Upper lobe of left lung (tissue), 6 donors: Measurements from ENCODE around the gene RAVER2. TPM values are rescaled to one million over a fixed set of nuclear protein-coding genes. Genes with fewer than 3 reads are reported as not detected.
"Not testable (repeated sequence)": the region's sequence is repeated elsewhere in the genome, so short reads cannot be mapped to it uniquely, and the experiment has no call there.

Experiments used
- ATAC-seq, 2 donors: fragments of 200-7000 bp; cut with Tn5 transposase; one replicate each; pipeline ENCODE4 v1.9.1; 2022; ENCODE audit warnings: mild to moderate bottlenecking in 2 of 2, moderate library complexity in 2 of 2; ENCODE audit not compliant: low FRiP score in 2 of 2
- DNase-seq, 2 donors: peaks; one replicate each; pipeline ENCODE4 v3.0.0-alpha.2; 2019 to 2020
- H3K27ac ChIP-seq, 4 donors: fragments of 200-600 bp; sonication (generic); one replicate each; pipeline ENCODE4 v1.5.1; 2016 to 2019
- H3K27me3 ChIP-seq, 4 donors: fragments of 200-600 bp; sonication (generic); one replicate each; pipeline ENCODE4 v1.5.1; 2017 to 2019
- H3K36me3 ChIP-seq, 4 donors: fragments of 200-600 bp; sonication (generic); one replicate each; pipeline ENCODE4 v1.5.1; 2016 to 2019
- H3K4me1 ChIP-seq, 4 donors: fragments of 200-600 bp; sonication (generic); one replicate each; pipeline ENCODE4 v1.5.1; 2018 to 2019
- H3K4me3 ChIP-seq, 4 donors: fragments of 200-600 bp; sonication (generic); one replicate each; pipeline ENCODE4 v1.5.1; 2017 to 2019; ENCODE audit warnings: mild to moderate bottlenecking in 2 of 4, moderate library complexity in 1 of 4
- H3K9me3 ChIP-seq, 4 donors: fragments of 200-600 bp; sonication (generic); one replicate each; pipeline ENCODE4 v1.5.1; 2018 to 2019
- EP300 ChIP-seq, 4 donors: sonication (generic); formaldehyde crosslinking; IDR thresholded peaks; one replicate each; pipeline ENCODE4 v1.5.1; 2017; ENCODE audit warnings: antibody characterized with exemption in 4 of 4, control low read depth in 2 of 4
- POLR2A ChIP-seq, 4 donors: fragments of 450-650 bp; IDR thresholded peaks; one replicate each; pipeline ENCODE4 v1.5.1; 2016 to 2017; ENCODE audit warnings: antibody characterized with exemption in 4 of 4, mild to moderate bottlenecking in 2 of 4
- POLR2AphosphoS5 ChIP-seq, 2 donors: sonication (generic); formaldehyde crosslinking; IDR thresholded peaks; one replicate each; pipeline ENCODE4 v1.5.1; 2017; ENCODE audit warnings: antibody characterized with exemption in 2 of 2
- WGBS, 2 donors: methylation state at CpG; one replicate each; pipeline ENCODE4 v1.1.5; 2017 to 2018; 5-methylcytosine and 5-hydroxymethylcytosine counted together
- total RNA-seq, 6 donors: library from RNA; depleted of rRNA in 4 of 6; stranded (reverse); fragments of >200 nt in 4 of 6; gene quantifications; one replicate each; pipeline versions ENCODE4 v1.1.0 to v1.2.1, GENCODE V29; 2016 to 2021
- TF ChIP-seq, protein P1 (sequence below), 6 experiments: fragments of 450-650 bp in 4 of 6; fragments of 200-600 bp in 2 of 6; sonication (generic) in 2 of 6; IDR thresholded peaks; one replicate each; pipeline ENCODE4 v1.5.1; 2016 to 2019; ENCODE audit warnings: antibody characterized with exemption in 6 of 6
- donor health status: DM: no; HTN: no; CAD: no; lungs with moderate emphysema.
- donor health status: DM: no; HTN: yes; CAD: no; lungs with severe emphysema.

Gene RAVER2
- total RNA-seq, 6 donors from 2014 or later = 7.3 to 15.0 (median 9.1) TPM

DNA sequence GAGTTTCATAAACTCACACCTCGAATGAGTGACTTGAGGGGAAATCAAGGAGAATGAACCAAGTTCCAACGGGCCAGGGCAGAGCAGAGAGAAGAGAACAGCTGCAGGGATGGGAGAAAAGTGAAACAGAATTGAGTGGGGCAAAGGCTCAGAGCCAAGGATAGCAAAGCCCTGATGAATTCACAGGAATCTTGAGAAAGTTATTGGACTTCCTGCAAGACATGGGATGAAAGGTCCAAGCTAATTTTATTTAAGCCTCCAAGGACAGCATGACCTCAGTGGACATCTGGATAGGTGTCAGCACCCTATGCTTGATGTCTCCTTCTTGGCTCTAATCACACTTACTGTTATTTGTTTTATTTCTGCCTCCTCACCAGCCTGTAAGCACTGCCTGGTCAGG lies 43.0 kb upstream of the RAVER2 start:
- no peaks in the 10 kb centered on the region for H3K27me3 ChIP-seq
- ATAC-seq (no peak), DNase-seq (no peak)
- H3K4me3 ChIP-seq = no peak overlapping the region
- no peak for TF ChIP-seq POLR2AphosphoS5 (IDR thresholded peaks at IDR 0.05)
- TF ChIP-seq POLR2A (IDR thresholded peaks at IDR 0.05) = no peak
- TF ChIP-seq EP300 (IDR thresholded peaks at IDR 0.05) = no peak
- TF ChIP-seq, protein P1, sequence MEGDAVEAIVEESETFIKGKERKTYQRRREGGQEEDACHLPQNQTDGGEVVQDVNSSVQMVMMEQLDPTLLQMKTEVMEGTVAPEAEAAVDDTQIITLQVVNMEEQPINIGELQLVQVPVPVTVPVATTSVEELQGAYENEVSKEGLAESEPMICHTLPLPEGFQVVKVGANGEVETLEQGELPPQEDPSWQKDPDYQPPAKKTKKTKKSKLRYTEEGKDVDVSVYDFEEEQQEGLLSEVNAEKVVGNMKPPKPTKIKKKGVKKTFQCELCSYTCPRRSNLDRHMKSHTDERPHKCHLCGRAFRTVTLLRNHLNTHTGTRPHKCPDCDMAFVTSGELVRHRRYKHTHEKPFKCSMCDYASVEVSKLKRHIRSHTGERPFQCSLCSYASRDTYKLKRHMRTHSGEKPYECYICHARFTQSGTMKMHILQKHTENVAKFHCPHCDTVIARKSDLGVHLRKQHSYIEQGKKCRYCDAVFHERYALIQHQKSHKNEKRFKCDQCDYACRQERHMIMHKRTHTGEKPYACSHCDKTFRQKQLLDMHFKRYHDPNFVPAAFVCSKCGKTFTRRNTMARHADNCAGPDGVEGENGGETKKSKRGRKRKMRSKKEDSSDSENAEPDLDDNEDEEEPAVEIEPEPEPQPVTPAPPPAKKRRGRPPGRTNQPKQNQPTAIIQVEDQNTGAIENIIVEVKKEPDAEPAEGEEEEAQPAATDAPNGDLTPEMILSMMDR (IDR thresholded peaks at IDR 0.05) = no peak
- no peak overlapping the region for H3K27ac ChIP-seq
- H3K36me3 ChIP-seq = no peaks in the 10 kb centered on the region
- WGBS, 2 donors = 63 to 71% methylated on average over 2 of the region's 2 CpGs
- no peaks in the 10 kb centered on the region for H3K4me1 ChIP-seq
- H3K9me3 ChIP-seq = no peaks in the 10 kb centered on the region

DNA sequence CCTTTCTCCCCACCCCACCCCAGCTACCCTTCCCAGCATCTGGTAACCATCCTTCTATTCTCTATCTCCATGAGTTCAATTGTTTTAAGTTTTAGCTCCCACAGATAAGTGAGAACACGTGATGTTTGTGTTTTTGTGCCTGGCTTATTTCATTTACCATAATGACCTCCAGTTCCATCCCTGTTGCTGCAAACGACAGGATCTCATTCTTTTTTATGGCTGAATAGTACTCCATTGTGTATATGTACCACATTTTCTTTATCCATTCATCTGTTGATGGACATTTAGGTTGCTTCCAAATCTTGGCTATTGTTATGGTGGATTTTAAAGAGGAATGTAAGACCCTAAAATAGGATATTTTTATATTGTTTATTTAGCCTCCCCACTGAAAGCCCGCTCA lies 42.2 kb upstream of the RAVER2 start:
- DNase-seq, H3K27me3 ChIP-seq, H3K4me3 ChIP-seq, H3K9me3 ChIP-seq, H3K36me3 ChIP-seq, ATAC-seq, H3K4me1 ChIP-seq, H3K27ac ChIP-seq: not testable (repeated sequence)
- 89 to 95% methylated on average over 3 of the region's 3 CpGs for WGBS, 2 donors

DNA sequence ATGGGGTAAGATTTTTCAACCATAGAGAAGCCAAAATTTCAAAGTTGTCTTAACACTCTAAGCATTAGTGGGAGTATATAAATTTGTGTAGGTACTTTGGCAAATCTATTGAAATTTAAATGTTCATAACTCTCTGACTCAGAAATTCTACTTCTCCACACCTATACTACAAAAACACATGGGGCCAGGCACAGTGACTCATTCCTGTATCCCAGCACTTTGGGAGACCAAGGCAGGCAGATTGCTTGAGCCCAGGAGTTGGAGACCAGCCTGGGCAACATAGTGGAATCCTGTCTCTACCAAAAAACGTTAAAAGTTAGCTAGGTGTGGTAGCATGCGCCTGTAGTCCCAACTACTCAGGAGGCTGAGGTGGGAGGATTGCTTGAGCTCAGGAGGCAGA lies 41.3 kb upstream of the RAVER2 start:
- Histone ChIP-seq H3K27ac (no peak overlapping the region), H3K4me3 (no peak overlapping the region), H3K36me3 (no peaks in the 10 kb centered on the region), H3K9me3 (no peaks in the 10 kb centered on the region), H3K4me1 (no peaks in the 10 kb centered on the region), H3K27me3 (no peaks in the 10 kb centered on the region)
- ATAC-seq (no peak), DNase-seq (no peak)
- 81 to 86% methylated on average over 2 of the region's 2 CpGs for WGBS, 2 donors
- TF ChIP-seq POLR2A (IDR thresholded peaks at IDR 0.05) (no peak), POLR2AphosphoS5 (IDR thresholded peaks at IDR 0.05) (no peak), EP300 (IDR thresholded peaks at IDR 0.05) (no peak)
- TF ChIP-seq, protein P1 (IDR thresholded peaks at IDR 0.05) = no peak

DNA sequence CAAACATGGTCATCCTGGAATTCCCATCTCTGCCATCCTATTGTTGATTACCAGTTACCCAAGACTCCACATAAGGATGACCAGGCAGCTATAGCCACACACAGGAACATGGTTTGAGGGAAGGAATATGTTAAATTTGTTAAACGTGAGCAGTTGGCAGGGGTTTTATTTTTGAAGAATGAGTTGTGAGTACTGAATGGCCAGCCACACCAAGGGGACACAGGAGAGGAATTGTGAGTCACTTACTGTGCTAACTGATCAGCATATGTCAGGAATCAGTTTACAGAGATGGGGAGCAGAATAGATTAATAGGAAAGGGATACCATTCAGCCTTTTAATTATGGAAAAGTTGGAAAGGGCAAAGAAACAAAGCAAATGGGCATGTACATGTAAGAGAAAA lies 39.3 kb upstream of the RAVER2 start:
- TF ChIP-seq POLR2A (IDR thresholded peaks at IDR 0.05) (no peak), EP300 (IDR thresholded peaks at IDR 0.05) (no peak), POLR2AphosphoS5 (IDR thresholded peaks at IDR 0.05) (no peak)
- TF ChIP-seq, protein P1 (IDR thresholded peaks at IDR 0.05) = no peak
- Histone ChIP-seq H3K4me1 (no peaks in the 10 kb centered on the region), H3K4me3 (no peak overlapping the region), H3K36me3 (no peaks in the 10 kb centered on the region), H3K27ac (no peak overlapping the region), H3K27me3 (no peaks in the 10 kb centered on the region), H3K9me3 (no peaks in the 10 kb centered on the region)
- DNase-seq (no peak), ATAC-seq (no peak)
- WGBS, 2 donors = 48 to 61% methylated on average over 1 of the region's 1 CpG

DNA sequence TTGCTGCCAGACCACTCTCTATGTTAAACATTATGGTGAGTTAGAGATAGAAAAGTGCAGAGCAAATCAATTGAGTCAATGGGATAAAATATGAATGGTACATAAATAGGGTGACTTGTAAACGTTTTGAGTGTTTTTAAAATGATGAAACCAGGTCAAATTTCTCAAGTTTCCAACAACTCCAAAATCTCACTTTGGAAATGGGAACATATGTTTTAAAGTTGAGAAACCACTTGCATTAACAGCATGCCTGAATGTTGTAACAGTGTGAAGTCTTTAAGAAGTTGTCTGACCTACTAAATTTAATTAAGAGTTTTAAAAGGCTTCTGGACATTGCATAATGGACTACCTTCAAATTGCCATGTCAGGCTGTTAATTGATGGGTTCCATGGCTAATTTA lies 33.6 kb upstream of the RAVER2 start:
- ATAC-seq (no peak), DNase-seq (no peak)
- Histone ChIP-seq H3K4me3 (no peak overlapping the region), H3K36me3 (no peaks in the 10 kb centered on the region), H3K9me3 (no peaks in the 10 kb centered on the region), H3K4me1 (no peaks in the 10 kb centered on the region), H3K27me3 (no peaks in the 10 kb centered on the region), H3K27ac (no peak overlapping the region)
- TF ChIP-seq EP300 (IDR thresholded peaks at IDR 0.05) = no peak
- no peak for TF ChIP-seq POLR2A (IDR thresholded peaks at IDR 0.05)
- TF ChIP-seq, protein P1 (IDR thresholded peaks at IDR 0.05) = no peak
- no peak for TF ChIP-seq POLR2AphosphoS5 (IDR thresholded peaks at IDR 0.05)
- WGBS, 2 donors = 17 to 29% methylated on average over 1 of the region's 1 CpG
